Activated naive CD4-positive, alpha-beta T cell treated with anti-CD3 and anti-CD28 coated beads, Interleukin-2, amount 50 U/mL, for 72 hours (primary cell): ENCODE measurements around the gene CDH1. TPM values are rescaled to one million over a fixed set of nuclear protein-coding genes. Genes with fewer than 3 reads are reported as not detected.
"Not testable (repeated sequence)": the region's sequence is repeated elsewhere in the genome, so short reads cannot be mapped to it uniquely, and the experiment has no call there.

Experiments used
- ATAC-seq, 2 donors: fragments of 150-1000 bp; cut with Tn5 transposase; 2 replicates each; pipeline ENCODE4 v1.10.0; 2021; ENCODE audit warnings: mild to moderate bottlenecking in 2 of 2, moderate library complexity in 2 of 2
- DNase-seq, 2 donors: peaks; one replicate each; pipeline ENCODE4 v3.0.0; 2021 to 2022; ENCODE audit warnings: low spot score in 2 of 2
- H3K27ac Mint-ChIP-seq, 2 donors: one replicate each; pipeline ENCODE4 v1.8.0; 2022; ENCODE audit warnings: mild to moderate bottlenecking in 2 of 2, mixed read lengths in 2 of 2
- H3K36me3 Mint-ChIP-seq, 2 donors: one replicate each; pipeline ENCODE4 v1.8.0; 2022; ENCODE audit warnings: mixed read lengths in 2 of 2
- H3K9me3 Mint-ChIP-seq, 2 donors: one replicate each; pipeline ENCODE4 v1.8.0; 2022; ENCODE audit warnings: mixed read lengths in 2 of 2
- total RNA-seq, 2 donors: library from RNA; stranded (reverse); gene quantifications; one replicate each; pipeline ENCODE4 v1.2.3, GENCODE V29; 2022

Gene CDH1
- total RNA-seq, 2 donors from 2014 or later, result 1.1 to 14.9 TPM

DNA sequence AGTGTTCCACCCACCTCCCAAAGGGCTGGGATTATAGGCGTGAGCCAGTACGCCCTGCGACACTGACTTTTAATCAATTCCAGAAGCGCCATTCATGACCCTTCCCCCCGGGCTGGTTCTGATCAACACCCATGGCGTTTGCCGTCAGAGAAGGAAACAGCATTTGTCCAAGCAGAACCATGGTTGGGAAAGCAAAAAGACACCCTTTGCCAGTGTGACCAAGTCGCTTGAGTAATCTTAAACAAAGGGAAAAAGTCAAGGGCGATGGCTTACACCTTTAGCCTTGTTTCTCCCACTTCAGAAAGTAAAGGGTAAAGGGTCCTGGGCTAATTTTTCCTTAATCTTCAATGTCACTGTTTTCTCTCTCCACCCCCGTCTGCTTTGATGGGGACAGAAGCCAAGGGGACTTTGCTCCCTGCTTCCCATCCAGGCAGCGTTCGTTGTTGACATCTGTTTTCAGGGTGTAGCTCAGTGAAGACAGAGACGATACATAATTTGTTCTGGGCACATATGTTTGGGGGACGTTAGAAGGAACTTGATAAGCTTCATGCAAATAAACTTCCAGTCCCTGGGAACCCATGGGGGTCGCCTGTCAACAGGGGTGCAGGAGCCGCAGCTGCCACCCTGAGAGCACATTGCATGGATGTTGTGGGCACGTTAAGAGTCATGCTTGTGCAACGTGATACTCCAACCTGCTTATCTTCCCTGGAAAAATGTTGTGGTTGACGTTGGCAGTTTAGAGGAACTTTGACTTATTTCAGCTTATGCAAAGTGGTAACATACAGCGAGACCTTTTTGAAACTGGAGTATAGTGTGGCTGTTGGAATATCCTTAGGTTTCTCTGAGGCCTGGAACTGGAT lies 55.6 kb downstream of the CDH1 start:
- H3K36me3 Mint-ChIP-seq, result no peaks in the 10 kb centered on the region
- no peaks in the 10 kb centered on the region for H3K9me3 Mint-ChIP-seq
- ATAC-seq (no peak), DNase-seq (no peak)
- no peak overlapping the region for H3K27ac Mint-ChIP-seq

DNA sequence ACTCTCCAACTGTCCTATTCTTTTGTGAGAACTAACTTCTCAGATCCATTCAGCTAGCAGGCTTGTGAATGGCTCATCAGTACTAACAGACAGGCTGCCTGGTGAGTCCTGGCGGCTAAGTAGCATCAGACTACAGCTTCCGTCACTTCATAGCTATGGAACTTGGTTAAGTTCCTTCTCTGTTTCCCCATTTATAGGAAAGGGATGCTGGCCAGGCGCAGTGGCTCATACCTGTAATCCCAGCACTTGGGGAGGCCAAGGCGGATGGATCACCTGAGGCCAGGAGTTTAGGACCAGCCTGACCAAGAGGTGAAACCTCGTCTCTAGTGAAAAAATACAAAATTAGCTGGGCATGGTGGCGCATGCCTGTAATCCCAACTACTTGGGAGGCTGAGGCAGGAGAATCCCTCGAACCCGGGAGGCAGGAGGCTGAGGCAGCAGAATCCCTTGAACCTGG lies 56.3 kb downstream of the CDH1 start:
- ATAC-seq, result no peak
- peaks cover 0 to 4% of the 10 kb centered on the region in 2 donors for H3K36me3 Mint-ChIP-seq

DNA sequence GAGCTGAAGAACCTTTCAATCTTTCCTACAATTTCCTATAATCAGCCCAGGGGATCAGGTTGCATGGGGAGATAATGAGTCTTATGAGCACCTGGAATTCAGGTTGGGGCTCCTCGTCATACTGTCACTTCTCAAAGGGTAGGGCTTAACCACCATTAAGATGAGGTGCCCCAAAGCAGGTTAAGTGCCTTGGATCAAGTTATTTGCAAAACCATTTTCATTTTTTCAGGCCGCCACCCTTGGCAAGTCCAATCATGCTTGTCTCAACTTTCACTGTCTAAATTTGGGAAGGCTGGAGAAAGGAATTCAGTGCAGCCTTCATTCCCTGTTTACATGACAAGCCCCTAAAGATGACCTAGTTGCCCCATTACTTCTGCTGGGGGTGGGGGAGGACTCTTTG lies 61.3 kb downstream of the CDH1 start:
- Mint-ChIP-seq H3K36me3 (peaks cover 0 to 14% of the 10 kb centered on the region in 2 donors), H3K27ac (no peak overlapping the region), H3K9me3 (no peaks in the 10 kb centered on the region)
- DNase-seq (no peak), ATAC-seq (no peak)

More for the DNA sequence above, 56.3 kb downstream of the CDH1 start:
- H3K27ac Mint-ChIP-seq, result no peak overlapping the region
- no peak for DNase-seq
- H3K9me3 Mint-ChIP-seq, result no peaks in the 10 kb centered on the region

DNA sequence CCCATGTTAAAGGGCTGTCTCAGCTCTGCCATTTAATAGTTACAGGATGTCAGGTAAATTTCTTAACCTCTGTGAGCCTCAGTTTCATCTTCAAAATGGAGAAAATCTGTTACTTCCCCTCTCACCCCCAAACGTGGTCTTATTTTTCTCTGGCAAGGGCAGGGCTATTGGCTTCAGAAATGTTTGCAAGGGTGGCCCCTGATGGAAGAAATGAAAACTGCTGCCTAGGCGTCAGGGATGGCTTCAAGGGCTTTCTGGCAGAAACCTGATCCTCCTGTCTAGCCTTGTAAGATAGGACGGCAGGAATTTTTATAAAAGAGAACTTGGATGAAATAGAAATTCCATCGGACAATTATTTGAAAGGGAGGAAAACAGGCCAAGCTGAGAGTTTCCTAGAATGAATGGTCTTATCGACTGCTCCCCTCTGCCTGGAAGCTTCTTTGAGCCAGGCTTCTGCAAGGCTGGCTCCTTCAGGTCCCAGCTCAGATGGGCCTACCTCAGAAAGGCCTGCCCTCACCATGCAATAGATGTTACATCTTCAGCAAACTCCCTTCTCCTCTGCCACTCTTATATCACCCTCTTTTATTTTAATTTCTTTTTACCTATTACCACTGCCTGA lies 63.3 kb downstream of the CDH1 start:
- ATAC-seq, result peak; percentile 89 to 92
- H3K27ac Mint-ChIP-seq, result peak overlapping the region in 1 of 2 donors; percentile 74
- peak in 1 of 2 donors; percentile 69 for DNase-seq
- H3K9me3 Mint-ChIP-seq, result no peaks in the 10 kb centered on the region
- H3K36me3 Mint-ChIP-seq, result peaks cover 0 to 14% of the 10 kb centered on the region in 2 donors

DNA sequence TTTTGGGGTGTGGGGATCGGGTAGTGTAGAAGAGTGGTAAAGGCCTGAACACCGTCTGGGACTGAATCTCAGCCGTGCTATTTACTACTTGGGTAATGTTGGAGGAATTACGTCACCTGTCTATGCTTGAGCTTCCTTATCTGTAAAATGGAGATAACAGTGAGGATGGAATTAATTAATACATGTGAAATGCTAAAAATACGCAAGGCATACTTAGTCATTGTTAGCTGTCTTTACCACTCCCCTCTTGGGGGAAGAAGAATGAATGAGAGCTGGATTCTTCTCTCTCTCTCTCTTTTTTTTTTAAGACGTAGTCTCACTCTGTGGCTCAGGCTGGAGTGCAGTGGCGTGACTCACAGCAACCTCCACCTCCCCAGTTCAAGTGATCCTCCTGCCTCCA lies 65.1 kb downstream of the CDH1 start:
- Mint-ChIP-seq H3K9me3 (no peaks in the 10 kb centered on the region), H3K27ac (no peak overlapping the region), H3K36me3 (peaks cover 0 to 14% of the 10 kb centered on the region in 2 donors)
- ATAC-seq (no peak), DNase-seq (no peak)

DNA sequence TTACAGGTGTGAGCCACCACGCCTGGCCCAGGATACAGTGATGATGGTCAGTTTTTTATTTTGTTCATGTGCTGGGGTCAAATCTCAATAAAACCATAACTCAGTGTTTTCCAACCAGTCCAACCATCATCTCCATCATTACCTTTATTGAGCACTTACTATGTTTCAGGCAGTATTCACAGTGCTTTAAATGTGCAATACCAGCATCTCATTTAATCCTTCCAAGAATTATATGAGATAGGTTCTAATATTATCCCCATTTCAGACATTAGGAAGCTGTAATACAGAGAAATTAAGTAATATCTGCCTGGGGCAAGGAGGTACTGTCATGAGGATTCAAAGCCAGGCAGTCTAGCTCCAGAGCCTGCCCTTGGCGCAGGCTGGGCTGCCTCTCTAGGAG lies 69.3 kb downstream of the CDH1 start:
- ATAC-seq (no peak), DNase-seq (no peak)
- Mint-ChIP-seq H3K27ac (no peak overlapping the region), H3K36me3 (peaks cover 0 to 2% of the 10 kb centered on the region in 2 donors), H3K9me3 (no peaks in the 10 kb centered on the region)

DNA sequence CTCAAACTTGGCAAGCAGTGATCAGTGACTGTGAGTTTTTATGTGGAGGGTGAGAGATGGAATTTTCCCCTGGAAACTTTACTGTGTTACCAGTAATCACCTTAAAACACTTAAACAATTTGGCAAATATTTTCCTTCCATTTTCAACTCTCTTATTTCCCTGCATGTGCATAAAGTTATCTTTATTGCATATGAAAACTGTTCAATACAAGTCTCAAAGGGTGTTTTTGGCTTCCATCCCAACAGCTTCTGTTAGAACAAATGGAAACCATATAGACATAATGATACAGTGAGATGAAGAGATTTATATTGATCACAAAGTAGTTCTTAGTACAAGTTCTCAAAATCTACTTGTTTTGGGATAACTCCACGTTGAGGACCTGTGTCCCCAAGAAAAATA lies 69.9 kb downstream of the CDH1 start:
- no peak overlapping the region for H3K27ac Mint-ChIP-seq
- H3K9me3 Mint-ChIP-seq, result no peaks in the 10 kb centered on the region
- H3K36me3 Mint-ChIP-seq, result peaks cover 0 to 8% of the 10 kb centered on the region in 2 donors
- ATAC-seq (no peak), DNase-seq (no peak)

DNA sequence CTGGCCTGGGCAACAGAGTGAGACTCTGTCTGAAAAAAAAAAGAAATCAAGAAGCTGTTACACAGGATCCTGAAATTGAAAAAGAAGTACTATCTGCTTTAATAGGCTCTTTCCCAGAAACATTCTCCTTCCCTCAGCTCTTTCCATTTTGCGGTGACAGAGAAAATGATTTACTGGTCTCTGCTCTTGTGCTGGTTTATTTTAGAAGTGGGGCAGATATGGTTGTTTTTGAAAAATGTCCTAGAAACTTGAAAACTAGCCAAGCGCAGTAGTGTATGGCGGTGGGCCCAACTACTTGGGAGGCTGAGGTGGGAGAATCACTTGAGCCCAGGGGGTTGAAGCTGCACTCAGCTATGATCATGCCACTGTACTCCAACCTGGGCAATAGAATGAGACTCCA lies 77.4 kb downstream of the CDH1 start:
- DNase-seq (no peak), ATAC-seq (no peak)
- no peaks in the 10 kb centered on the region for H3K9me3 Mint-ChIP-seq
- peaks cover 0 to 12% of the 10 kb centered on the region in 2 donors for H3K36me3 Mint-ChIP-seq
- peak overlapping the region in 1 of 2 donors; percentile 36 for H3K27ac Mint-ChIP-seq

DNA sequence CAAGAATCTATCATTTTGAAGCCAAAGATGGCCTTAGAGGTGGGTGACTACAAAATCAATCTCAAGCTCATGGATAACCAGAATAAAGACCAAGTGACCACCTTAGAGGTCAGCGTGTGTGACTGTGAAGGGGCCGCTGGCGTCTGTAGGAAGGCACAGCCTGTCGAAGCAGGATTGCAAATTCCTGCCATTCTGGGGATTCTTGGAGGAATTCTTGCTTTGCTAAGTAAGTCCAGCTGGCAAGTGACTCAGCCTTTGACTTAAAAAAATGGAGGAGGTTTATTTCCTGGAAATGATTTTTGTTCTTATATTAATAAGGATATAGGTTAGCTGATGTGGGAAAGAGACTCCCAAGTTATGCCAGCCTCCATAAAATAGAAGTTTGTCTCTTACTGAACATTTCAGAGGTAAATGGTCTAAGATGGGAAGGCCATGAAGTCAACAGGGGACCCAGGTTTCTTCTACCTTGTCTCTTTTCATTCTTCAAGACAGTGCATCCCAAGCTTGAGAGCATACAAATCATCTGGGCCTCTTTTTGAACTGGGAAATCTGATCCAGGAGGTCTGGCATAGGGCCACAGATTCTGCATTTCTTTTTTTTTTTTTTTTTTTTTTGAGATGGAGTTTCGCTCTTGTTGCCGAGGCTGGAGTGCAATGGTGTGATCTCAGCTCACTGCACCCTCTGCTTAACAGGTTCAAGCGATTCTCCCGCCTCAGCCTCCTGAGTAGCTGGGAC lies 86.5 kb downstream of the CDH1 start:
- DNase-seq, result no peak
- ATAC-seq, result no peak
- no peaks in the 10 kb centered on the region for H3K36me3 Mint-ChIP-seq
- peaks cover 0 to 4% of the 10 kb centered on the region in 2 donors for H3K9me3 Mint-ChIP-seq
- no peak overlapping the region for H3K27ac Mint-ChIP-seq

DNA sequence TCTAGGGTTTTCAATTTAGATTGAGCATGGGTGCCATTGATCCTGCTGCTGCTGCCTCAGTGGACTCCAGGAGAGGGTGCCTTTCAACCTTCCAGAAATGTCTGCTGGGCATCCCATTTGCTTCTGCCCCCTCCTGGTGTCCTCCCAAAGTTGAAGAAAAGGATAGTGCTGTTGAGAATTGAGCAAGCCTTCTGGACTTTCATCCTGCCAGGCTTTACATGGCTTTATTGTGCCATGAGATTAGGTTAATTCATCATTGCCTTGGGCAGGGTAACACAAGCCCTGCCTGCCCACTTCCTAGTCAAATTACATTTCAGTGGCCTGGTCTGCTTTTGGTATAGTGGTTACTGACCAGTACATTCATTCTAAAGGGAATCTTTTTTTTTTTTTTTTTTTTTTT lies 88.3 kb downstream of the CDH1 start:
- DNase-seq, result no peak
- no peak for ATAC-seq
- Mint-ChIP-seq H3K36me3 (peaks cover 0 to 4% of the 10 kb centered on the region in 2 donors), H3K9me3 (peaks cover 0 to 4% of the 10 kb centered on the region in 2 donors), H3K27ac (no peak overlapping the region)

DNA sequence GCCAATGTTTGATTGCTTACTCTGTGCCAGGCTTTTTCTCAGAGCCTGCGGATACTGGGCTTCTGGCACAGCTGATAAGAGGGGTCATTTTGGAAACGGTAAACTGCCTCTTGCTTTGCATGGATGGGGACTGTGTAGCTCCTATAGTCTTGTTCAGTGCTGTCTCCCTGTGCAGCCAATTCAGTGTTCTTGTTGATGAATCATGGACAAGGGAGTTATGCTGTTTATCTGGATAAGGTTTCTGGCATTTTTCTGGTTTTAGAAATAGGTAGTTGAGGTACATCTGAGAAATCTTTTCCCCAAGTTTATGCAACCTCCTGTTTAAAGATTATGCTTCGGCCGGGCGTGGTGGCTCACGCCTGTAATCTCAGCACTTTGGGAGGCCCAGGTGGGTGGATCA lies 89.6 kb downstream of the CDH1 start:
- Mint-ChIP-seq H3K27ac (no peak overlapping the region), H3K9me3 (peaks cover 0 to 4% of the 10 kb centered on the region in 2 donors), H3K36me3 (peaks cover 0 to 6% of the 10 kb centered on the region in 2 donors)
- DNase-seq, result no peak
- no peak for ATAC-seq

DNA sequence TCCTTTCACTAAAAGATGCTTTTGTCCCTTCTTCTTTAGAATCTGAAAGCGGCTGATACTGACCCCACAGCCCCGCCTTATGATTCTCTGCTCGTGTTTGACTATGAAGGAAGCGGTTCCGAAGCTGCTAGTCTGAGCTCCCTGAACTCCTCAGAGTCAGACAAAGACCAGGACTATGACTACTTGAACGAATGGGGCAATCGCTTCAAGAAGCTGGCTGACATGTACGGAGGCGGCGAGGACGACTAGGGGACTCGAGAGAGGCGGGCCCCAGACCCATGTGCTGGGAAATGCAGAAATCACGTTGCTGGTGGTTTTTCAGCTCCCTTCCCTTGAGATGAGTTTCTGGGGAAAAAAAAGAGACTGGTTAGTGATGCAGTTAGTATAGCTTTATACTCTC lies 96.2 kb downstream of the CDH1 start:
- DNase-seq (no peak), ATAC-seq (no peak)
- no peaks in the 10 kb centered on the region for H3K9me3 Mint-ChIP-seq
- peaks cover 0 to 6% of the 10 kb centered on the region in 2 donors for H3K36me3 Mint-ChIP-seq
- H3K27ac Mint-ChIP-seq, result no peak overlapping the region

DNA sequence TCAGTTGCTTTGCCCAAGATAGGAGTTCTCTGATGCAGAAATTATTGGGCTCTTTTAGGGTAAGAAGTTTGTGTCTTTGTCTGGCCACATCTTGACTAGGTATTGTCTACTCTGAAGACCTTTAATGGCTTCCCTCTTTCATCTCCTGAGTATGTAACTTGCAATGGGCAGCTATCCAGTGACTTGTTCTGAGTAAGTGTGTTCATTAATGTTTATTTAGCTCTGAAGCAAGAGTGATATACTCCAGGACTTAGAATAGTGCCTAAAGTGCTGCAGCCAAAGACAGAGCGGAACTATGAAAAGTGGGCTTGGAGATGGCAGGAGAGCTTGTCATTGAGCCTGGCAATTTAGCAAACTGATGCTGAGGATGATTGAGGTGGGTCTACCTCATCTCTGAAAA lies 97.5 kb downstream of the CDH1 start:
- peak overlapping the region in 1 of 2 donors; percentile 33 for H3K27ac Mint-ChIP-seq
- no peak for DNase-seq

DNA sequence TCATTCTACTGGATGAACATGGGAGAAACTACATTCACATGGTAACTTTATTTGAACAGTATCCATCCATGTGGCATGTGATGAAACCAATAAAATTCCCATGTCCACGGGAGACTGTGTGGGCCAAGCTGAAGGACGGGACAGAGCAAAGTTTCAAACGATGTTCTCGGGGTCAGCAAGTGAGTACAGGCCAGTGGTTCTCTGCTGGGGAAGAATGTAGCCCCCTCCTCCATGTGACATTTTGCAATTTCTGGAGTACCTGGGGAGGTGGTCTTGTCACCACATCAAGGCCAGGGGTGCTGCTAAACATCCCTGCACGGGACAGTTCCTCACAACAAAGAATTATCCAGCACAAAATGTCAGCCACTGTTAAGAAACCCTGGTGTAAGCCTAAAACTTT lies 98.9 kb downstream of the CDH1 start:
- Mint-ChIP-seq H3K36me3 (no peaks in the 10 kb centered on the region), H3K9me3 (no peaks in the 10 kb centered on the region), H3K27ac (no peak overlapping the region)
- DNase-seq, result no peak
- ATAC-seq, result no peak

More for the DNA sequence above, 97.5 kb downstream of the CDH1 start:
- H3K36me3 Mint-ChIP-seq, result peaks cover 0 to 6% of the 10 kb centered on the region in 2 donors
- no peaks in the 10 kb centered on the region for H3K9me3 Mint-ChIP-seq
- no peak for ATAC-seq

DNA sequence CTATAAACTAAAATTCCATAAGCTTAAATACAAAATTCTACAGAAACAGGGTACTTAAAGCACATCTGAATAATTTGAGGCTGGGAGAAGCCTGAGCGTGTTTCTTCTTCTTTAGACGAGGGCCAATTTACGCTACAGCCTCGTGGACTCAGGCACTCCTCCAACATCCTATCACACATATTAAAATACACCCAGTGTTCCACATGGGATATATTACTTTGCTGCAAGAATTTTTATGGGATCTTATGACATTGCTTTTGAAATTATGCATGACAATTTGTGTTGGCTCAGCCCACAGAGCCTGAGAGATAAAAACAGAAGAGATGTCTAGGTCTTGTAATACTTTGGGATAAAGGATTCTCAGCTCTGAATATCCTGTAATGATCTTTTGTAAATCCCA lies 102.7 kb downstream of the CDH1 start:
- H3K27ac Mint-ChIP-seq, result no peak overlapping the region
- DNase-seq, result no peak
- ATAC-seq, result no peak
- H3K9me3 Mint-ChIP-seq, result no peaks in the 10 kb centered on the region
- peaks cover 6% of the 10 kb centered on the region in 2 donors for H3K36me3 Mint-ChIP-seq

DNA sequence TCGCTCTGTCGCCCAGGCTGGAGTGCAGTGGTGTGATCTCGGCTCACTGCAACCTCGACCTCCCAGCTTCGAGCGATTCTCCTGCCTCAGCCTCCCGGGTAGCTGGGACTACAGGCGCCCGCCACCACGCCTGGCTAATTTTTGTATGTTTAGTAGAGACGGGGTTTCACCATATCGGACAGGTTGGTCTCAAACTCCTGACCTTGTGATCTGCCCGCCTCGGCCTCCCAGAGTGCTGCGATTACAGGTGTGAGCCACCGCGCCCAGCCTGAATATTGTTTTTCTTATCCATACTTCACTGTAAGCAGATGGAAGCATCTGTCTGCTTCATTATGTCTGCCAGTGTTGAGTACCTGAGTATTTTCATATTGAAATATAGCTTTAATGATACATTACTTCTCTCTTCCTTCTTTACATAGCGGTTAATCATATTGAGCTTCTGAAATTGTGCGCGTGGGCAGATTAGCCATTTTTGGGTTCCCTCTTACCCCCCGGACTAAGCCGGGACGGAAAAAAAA lies 105.9 kb downstream of the CDH1 start:
- H3K36me3 Mint-ChIP-seq, DNase-seq, H3K9me3 Mint-ChIP-seq, ATAC-seq: not testable (repeated sequence)
- H3K27ac Mint-ChIP-seq, result peak overlapping the region; percentile 73 to 84
